Posterior vena cava (tissue), 2 donors: ENCODE data around the gene NR1D1. TPM values are rescaled to one million over a fixed set of nuclear protein-coding genes. Genes with fewer than 3 reads are reported as not detected.

Experiments
- DNase-seq: peaks from one replicate; pipeline ENCODE4 v3.0.0-alpha.2; 2020; ENCODE audit warnings: low spot score
- intact Hi-C, 2 donors: fragments of 100-400 bp; cut with DNase I; formaldehyde crosslinking; loops; one replicate each; pipeline versions ENCODE4 v1.14.1 to v1.14.2; 2022 to 2023
- total RNA-seq, 2 donors: library from RNA; stranded (reverse); fragmentation: NEBNext Ultra II Directional; extraction: Animal tissue kit (Norgen Biotek cat#: 25700); gene quantifications; one replicate each; pipeline ENCODE4 v1.2.1, GENCODE V29; 2021
- donor health status: DM: yes; HTN: yes; CAD: no.
- donor health status: DM: yes; HTN: yes; CAD: no.

NR1D1 gene
- total RNA-seq, 2 donors from 2014 or later = 20.2 to 24.2 TPM

- DNase-seq = peak; percentile 99
- intact Hi-C loops = no loop called here
These were observed 429 bp upstream of the NR1D1 start for GRCh38 chr17:40100669-40101366.

DNA sequence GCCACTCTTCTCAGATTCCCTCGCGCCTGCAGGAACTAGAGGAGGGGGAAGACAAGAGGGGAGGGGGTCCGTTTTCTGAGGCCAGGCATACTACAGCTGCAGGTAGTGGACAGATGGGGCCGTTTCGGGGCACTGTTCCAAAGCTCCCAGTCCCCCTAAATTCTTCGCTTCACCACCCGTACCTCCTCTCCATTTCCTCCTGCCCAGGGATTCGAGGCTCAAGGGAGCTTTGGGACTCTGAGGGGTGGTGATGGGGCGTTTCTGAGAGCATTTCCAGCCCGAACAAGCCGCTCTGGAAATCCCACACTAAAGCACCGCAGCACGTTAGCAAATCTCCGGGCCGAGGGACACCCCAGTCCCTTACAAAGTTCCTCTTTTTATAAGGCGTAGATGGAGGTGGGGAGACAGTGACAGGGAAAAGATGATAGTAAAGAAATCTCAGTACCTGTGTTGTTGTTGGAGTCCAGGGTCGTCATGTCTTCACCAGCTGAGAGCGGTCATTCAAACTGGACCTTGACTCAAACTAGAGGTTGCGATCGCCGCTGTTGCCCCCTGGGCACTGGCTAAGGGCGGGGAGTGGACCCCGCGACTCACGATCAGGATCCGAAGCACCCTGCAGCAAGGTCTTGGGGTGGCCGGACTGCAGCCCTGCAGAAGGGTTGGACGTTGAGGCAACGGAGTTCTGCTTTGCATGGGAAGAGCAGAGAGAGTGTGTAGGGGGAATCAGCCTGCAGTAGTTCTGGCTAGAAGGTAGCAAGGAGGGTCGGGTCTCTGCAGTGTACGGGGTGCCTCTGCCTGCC lies 570 bp downstream of the NR1D1 start:
- no peak for DNase-seq
- intact Hi-C loops = no loop called here

DNA sequence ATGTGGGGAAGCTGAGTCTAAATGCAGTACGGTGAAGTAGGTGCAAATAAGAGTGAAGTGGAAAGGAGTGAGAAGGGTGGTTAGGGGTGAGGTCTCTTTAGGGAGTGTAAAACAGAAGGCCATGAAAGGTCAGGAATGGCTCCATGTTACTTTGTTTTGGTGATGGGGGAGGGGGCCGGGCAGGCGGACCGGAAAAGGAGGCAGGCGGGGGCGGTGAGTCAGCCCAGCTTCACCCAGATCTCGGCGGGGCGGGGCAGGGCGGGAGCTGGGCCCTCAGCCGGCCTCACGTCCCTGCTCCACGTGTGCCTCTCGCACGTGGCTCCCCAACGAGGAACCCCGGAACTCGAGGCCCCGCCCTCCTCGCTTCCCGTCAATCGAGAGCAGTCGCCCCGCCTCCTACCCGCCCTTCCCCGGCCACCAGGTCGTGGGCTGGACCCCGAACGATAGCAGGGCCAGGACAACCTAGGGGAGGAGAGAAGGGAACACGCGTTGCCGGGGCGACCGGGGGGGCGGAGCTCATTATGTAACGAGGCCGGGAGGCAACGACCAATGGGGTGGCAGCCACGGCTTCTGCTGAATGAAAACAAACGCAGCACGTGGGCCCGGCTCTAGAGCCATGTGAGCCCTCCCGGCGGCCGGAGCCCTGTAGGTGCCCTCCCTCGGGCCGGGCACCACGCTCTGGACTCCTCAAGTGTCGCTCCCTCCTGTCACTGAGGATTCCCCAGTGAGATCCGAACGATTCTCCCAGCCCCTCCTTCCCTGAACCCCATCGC lies 1.4 kb downstream of the NR1D1 start:
- intact Hi-C loops = no loop called here
- DNase-seq = peak; percentile 100

- intact Hi-C loops = no loop called here
- DNase-seq = no peak
These were observed 2.2 kb downstream of the NR1D1 start for GRCh38 chr17:40097931-40098845.

GRCh38 chr17:40097087-40097486 lies 3.3 kb downstream of the NR1D1 start:
- no peak for DNase-seq
- intact Hi-C loops = no loop called here

- no peak for DNase-seq
- intact Hi-C loops = no loop called here
These were observed 4.2 kb downstream of the NR1D1 start for GRCh38 chr17:40095944-40096791.

- intact Hi-C loops = no loop called here
- DNase-seq = no peak
These were observed 4.9 kb downstream of the NR1D1 start for GRCh38 chr17:40095351-40095943.

GRCh38 chr17:40094874-40095273 lies 5.5 kb downstream of the NR1D1 start:
- DNase-seq = no peak
- intact Hi-C loops = no loop called here

- intact Hi-C loops = no loop called here
- no peak for DNase-seq
These were observed 6.7 kb downstream of the NR1D1 start for GRCh38 chr17:40093580-40094201.

GRCh38 chr17:40093005-40093579 lies 7.3 kb downstream of the NR1D1 start:
- intact Hi-C loops = no loop called here
- no peak for DNase-seq

DNA sequence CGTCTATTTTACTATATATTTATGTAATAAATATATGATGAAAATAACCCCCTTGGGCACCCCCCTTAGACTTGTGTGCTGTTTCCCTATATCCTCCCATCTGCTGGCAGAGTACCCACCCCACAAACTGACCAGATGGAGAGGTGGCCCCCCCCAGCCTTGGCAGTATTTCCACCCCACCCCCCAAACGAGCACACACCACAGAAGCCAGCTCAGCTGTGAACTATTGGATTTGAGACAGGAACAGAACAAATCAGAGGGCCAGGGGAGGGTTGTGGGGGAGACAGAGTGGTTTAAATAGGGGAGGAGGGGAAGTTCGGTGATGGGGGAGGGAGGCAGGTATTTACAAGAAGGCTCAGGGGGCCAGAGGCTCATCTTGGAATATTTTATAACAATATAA lies 7.8 kb downstream of the NR1D1 start:
- DNase-seq = no peak
- intact Hi-C loops = no loop called here

DNA sequence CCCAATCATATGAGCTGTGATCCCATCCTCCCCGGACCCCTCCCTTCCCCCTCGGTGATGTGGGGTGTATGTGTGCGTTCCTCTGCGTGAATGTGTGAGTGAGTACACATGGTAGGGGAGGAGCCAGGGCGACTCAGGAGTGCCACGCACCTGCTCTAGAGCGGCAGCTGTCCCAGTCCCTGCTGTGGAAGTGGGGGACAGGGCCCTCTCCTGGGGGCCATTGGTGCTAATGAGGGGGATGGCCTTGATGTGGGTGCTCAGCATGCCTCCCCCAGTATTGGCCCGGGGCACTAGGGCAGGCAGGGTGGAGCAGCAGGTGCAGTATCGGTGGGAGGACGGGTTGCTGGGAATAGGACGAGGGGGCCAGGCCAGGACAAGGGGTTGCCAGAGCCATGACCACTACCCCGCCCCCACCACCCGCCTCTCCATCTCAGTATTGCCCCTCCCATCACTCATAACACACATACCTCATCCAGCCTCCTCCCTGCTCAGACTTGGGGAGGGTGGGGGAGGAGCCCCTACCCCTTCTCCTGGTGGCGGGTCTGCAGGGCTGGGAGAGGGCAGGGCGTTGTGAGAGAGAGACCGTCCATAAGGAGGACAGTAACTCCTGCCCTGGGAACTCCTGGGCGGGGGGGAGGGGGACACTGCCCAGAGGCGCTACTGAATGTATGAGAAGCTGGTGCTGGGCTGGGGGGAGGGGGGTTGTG lies 8.5 kb downstream of the NR1D1 start:
- intact Hi-C loops = no loop called here
- no peak for DNase-seq

GRCh38 chr17:40090237-40091119 lies 9.9 kb downstream of the NR1D1 start:
- intact Hi-C loops = no loop called here
- DNase-seq = no peak

- no peak for DNase-seq
- intact Hi-C loops = no loop called here
These were observed 11.1 kb downstream of the NR1D1 start for GRCh38 chr17:40089077-40089895.
